HepG2 (cell line): ENCODE measurements around the gene RBM47.

Experiments used
- HHEX ChIP-seq: IDR thresholded peaks from 2 replicates; pipeline ENCODE4 v1.6.1; 2016; ENCODE audit warnings: control low read depth
- HIVEP1 ChIP-seq: sonication (generic); formaldehyde crosslinking; IDR thresholded peaks from 2 replicates; pipeline ENCODE4 v1.4.0; 2020; ENCODE audit warnings: mild to moderate bottlenecking, missing genetic modification reagents
- MYC ChIP-seq: sonication (generic); formaldehyde crosslinking; IDR thresholded peaks from 2 replicates; pipeline ENCODE4 v1.9.0; 2021; ENCODE audit warnings: missing genetic modification reagents, borderline replicate concordance
- MYNN ChIP-seq: sonication (generic); formaldehyde crosslinking; IDR thresholded peaks from 2 replicates; pipeline ENCODE4 v1.4.0; 2020; ENCODE audit warnings: mild to moderate bottlenecking, low read depth, missing genetic modification reagents
- NR2C2 ChIP-seq: sonication (generic); formaldehyde crosslinking; IDR thresholded peaks from 2 replicates; pipeline ENCODE4 v1.4.0; 2020; ENCODE audit warnings: missing genetic modification reagents, mild to moderate bottlenecking, moderate library complexity, borderline replicate concordance
- POLR2AphosphoS5 ChIP-seq: IDR thresholded peaks from 2 replicates; pipeline ENCODE4 v1.6.1; 2012; ENCODE audit warnings: low read depth, low read length
- SPEN ChIP-seq: sonication (generic); formaldehyde crosslinking; IDR thresholded peaks from 2 replicates; pipeline ENCODE4 v1.5.1; 2020; ENCODE audit warnings: low read depth, mild to moderate bottlenecking, missing genetic modification reagents
- TAF1 ChIP-seq: sonication (generic); formaldehyde crosslinking; IDR thresholded peaks from 2 replicates; pipeline ENCODE4 v1.4.0; 2020; ENCODE audit warnings: missing genetic modification reagents
- TEAD3 ChIP-seq: optimal IDR thresholded peaks from 2 replicates; pipeline ENCODE3; 2016; ENCODE audit warnings: borderline replicate concordance
- TEF ChIP-seq: sonication (generic); formaldehyde crosslinking; IDR thresholded peaks from 2 replicates; pipeline ENCODE4 v1.5.0; 2020; ENCODE audit warnings: missing genetic modification reagents
- ZBTB7A ChIP-seq: sonication (generic); formaldehyde crosslinking; IDR thresholded peaks from 2 replicates; pipeline ENCODE4 v1.8.0; 2022; ENCODE audit warnings: mild to moderate bottlenecking, missing genetic modification reagents
- ZNF280D ChIP-seq: sonication (generic); formaldehyde crosslinking; IDR thresholded peaks from 2 replicates; pipeline ENCODE4 v1.5.1; 2020; ENCODE audit warnings: mild to moderate bottlenecking, missing genetic modification reagents
- TF ChIP-seq, protein P1 (sequence below): sonication (generic); formaldehyde crosslinking; IDR thresholded peaks from 2 replicates; pipeline ENCODE4 v1.4.0; 2020; ENCODE audit warnings: missing genetic modification reagents
- TF ChIP-seq, protein P2 (sequence below): sonication (generic); formaldehyde crosslinking; IDR thresholded peaks from 2 replicates; pipeline ENCODE4 v1.8.0; 2022; ENCODE audit warnings: mild to moderate bottlenecking, missing genetic modification reagents, moderate library complexity

- TF ChIP-seq MYNN (CRISPR knock-in tag) = no peak
- TF ChIP-seq POLR2AphosphoS5 = no peak
- TF ChIP-seq TEAD3 (CRISPR knock-in tag) = no peak
- TF ChIP-seq, protein P1, sequence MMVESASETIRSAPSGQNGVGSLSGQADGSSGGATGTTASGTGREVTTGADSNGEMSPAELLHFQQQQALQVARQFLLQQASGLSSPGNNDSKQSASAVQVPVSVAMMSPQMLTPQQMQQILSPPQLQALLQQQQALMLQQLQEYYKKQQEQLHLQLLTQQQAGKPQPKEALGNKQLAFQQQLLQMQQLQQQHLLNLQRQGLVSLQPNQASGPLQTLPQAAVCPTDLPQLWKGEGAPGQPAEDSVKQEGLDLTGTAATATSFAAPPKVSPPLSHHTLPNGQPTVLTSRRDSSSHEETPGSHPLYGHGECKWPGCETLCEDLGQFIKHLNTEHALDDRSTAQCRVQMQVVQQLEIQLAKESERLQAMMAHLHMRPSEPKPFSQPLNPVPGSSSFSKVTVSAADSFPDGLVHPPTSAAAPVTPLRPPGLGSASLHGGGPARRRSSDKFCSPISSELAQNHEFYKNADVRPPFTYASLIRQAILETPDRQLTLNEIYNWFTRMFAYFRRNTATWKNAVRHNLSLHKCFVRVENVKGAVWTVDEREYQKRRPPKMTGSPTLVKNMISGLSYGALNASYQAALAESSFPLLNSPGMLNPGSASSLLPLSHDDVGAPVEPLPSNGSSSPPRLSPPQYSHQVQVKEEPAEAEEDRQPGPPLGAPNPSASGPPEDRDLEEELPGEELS (CRISPR knock-in tag) = no peak
- no peak for TF ChIP-seq TEF (CRISPR knock-in tag)
- TF ChIP-seq SPEN (CRISPR knock-in tag) = no peak
- TF ChIP-seq NR2C2 (CRISPR knock-in tag) = no peak
- TF ChIP-seq TAF1 = no peak
- no peak for TF ChIP-seq ZNF280D (CRISPR knock-in tag)
- TF ChIP-seq ZBTB7A (CRISPR knock-in tag) = no peak
- no peak for TF ChIP-seq HHEX (CRISPR knock-in tag)
- no peak for TF ChIP-seq HIVEP1 (CRISPR knock-in tag)
- TF ChIP-seq MYC (CRISPR knock-in tag) = no peak
- TF ChIP-seq, protein P2, sequence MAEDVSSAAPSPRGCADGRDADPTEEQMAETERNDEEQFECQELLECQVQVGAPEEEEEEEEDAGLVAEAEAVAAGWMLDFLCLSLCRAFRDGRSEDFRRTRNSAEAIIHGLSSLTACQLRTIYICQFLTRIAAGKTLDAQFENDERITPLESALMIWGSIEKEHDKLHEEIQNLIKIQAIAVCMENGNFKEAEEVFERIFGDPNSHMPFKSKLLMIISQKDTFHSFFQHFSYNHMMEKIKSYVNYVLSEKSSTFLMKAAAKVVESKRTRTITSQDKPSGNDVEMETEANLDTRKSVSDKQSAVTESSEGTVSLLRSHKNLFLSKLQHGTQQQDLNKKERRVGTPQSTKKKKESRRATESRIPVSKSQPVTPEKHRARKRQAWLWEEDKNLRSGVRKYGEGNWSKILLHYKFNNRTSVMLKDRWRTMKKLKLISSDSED (CRISPR knock-in tag) = no peak
Observed at GRCh38 chr4:40458109-40458508, 171.6 kb downstream of the RBM47 start.
